ENCODE data around the gene GPR155. TPM values are rescaled to one million over a fixed set of nuclear protein-coding genes. Genes with fewer than 3 reads are reported as not detected.
"Not testable (repeated sequence)": the region's sequence is repeated elsewhere in the genome, so short reads cannot be mapped to it uniquely, and the experiment has no call there.

GPR155 gene
- total and polyA plus RNA-seq, 4 donors, result 15.4 to 53.8 (median 23.2) TPM

- not testable (repeated sequence) for H3K4me1 ChIP-seq (ENCODE audit: control insufficient read depth, insufficient read depth, low read length); H3K9me3 ChIP-seq (ENCODE audit: control insufficient read depth, insufficient read depth, low read length); DNase-seq (ENCODE audit: low read depth in 4 of 6, low spot score in 6 of 6); H3K27me3 ChIP-seq (ENCODE audit: control insufficient read depth, insufficient read depth, low read length); H3K4me3 ChIP-seq (ENCODE audit: low read depth, low read length); H3K27ac ChIP-seq (ENCODE audit: low read depth, low read length)
- peaks cover 12% of the 10 kb centered on the region for H3K36me3 ChIP-seq (ENCODE audit: control insufficient read depth, insufficient read depth, low read length)
- no CpG with 5 or more reads among the region's 3 CpGs for WGBS (ENCODE audit: insufficient coverage)
Observed at GRCh38 chr2:174390303-174390702, 96.5 kb downstream of the GPR155 start.

- 94% methylated on average over 4 of the region's 6 CpGs for WGBS (ENCODE audit: insufficient coverage)
- no peak for DNase-seq (ENCODE audit: low read depth in 4 of 6, low spot score in 6 of 6)
- no peak overlapping the region for H3K27ac ChIP-seq (ENCODE audit: low read depth, low read length)
- H3K36me3 ChIP-seq (ENCODE audit: control insufficient read depth, insufficient read depth, low read length), result peaks cover 12% of the 10 kb centered on the region
- no peaks in the 10 kb centered on the region for H3K27me3 ChIP-seq (ENCODE audit: control insufficient read depth, insufficient read depth, low read length)
- H3K4me3 ChIP-seq (ENCODE audit: low read depth, low read length), result no peak overlapping the region
- no peaks in the 10 kb centered on the region for H3K4me1 ChIP-seq (ENCODE audit: control insufficient read depth, insufficient read depth, low read length)
- no peaks in the 10 kb centered on the region for H3K9me3 ChIP-seq (ENCODE audit: control insufficient read depth, insufficient read depth, low read length)
Observed at GRCh38 chr2:174389542-174389941, 97.3 kb downstream of the GPR155 start.

GRCh38 chr2:174388706-174389105 is 98.1 kb downstream of the GPR155 start:
- H3K27me3 ChIP-seq (ENCODE audit: control insufficient read depth, insufficient read depth, low read length); DNase-seq (ENCODE audit: low read depth in 4 of 6, low spot score in 6 of 6); H3K27ac ChIP-seq (ENCODE audit: low read depth, low read length); H3K4me3 ChIP-seq (ENCODE audit: low read depth, low read length); H3K4me1 ChIP-seq (ENCODE audit: control insufficient read depth, insufficient read depth, low read length); H3K9me3 ChIP-seq (ENCODE audit: control insufficient read depth, insufficient read depth, low read length): not testable (repeated sequence)
- WGBS (ENCODE audit: insufficient coverage), result no CpG with 5 or more reads among the region's 3 CpGs
- peaks cover 12% of the 10 kb centered on the region for H3K36me3 ChIP-seq (ENCODE audit: control insufficient read depth, insufficient read depth, low read length)

GRCh38 chr2:174385201-174385600 is 101.6 kb downstream of the GPR155 start:
- peaks cover 19% of the 10 kb centered on the region for H3K36me3 ChIP-seq (ENCODE audit: control insufficient read depth, insufficient read depth, low read length)
- WGBS (ENCODE audit: insufficient coverage), result no CpG with 5 or more reads among the region's 3 CpGs

GRCh38 chr2:174383796-174384195 is 103.0 kb downstream of the GPR155 start:
- Histone ChIP-seq H3K4me1 (ENCODE audit: control insufficient read depth, insufficient read depth, low read length) (no peaks in the 10 kb centered on the region), H3K27me3 (ENCODE audit: control insufficient read depth, insufficient read depth, low read length) (no peaks in the 10 kb centered on the region), H3K27ac (ENCODE audit: low read depth, low read length) (no peak overlapping the region), H3K4me3 (ENCODE audit: low read depth, low read length) (no peak overlapping the region), H3K9me3 (ENCODE audit: control insufficient read depth, insufficient read depth, low read length) (no peaks in the 10 kb centered on the region), H3K36me3 (ENCODE audit: control insufficient read depth, insufficient read depth, low read length) (peaks cover 18% of the 10 kb centered on the region)
- 100% methylated on average over 1 of the region's 1 CpG for WGBS (ENCODE audit: insufficient coverage)
- no peak for DNase-seq (ENCODE audit: low read depth in 4 of 6, low spot score in 6 of 6)

More at GRCh38 chr2:174385201-174385600, 101.6 kb downstream of the GPR155 start:
- no peaks in the 10 kb centered on the region for H3K9me3 ChIP-seq (ENCODE audit: control insufficient read depth, insufficient read depth, low read length)
- H3K4me3 ChIP-seq (ENCODE audit: low read depth, low read length), result no peak overlapping the region
- no peak overlapping the region for H3K27ac ChIP-seq (ENCODE audit: low read depth, low read length)
- no peaks in the 10 kb centered on the region for H3K4me1 ChIP-seq (ENCODE audit: control insufficient read depth, insufficient read depth, low read length)
- H3K27me3 ChIP-seq (ENCODE audit: control insufficient read depth, insufficient read depth, low read length), result no peaks in the 10 kb centered on the region
- DNase-seq (ENCODE audit: low read depth in 4 of 6, low spot score in 6 of 6), result no peak

Other genes starting within 250 kb of the GPR155 start
- gene OLA1, start 238.5 kb downstream of the GPR155 start, total RNA-seq, result 100 to 1,000 TPM in 1 of 2 donors, 10 to 100 TPM in 1; 81.4 to 102 TPM
- gene OLA1, start 238.5 kb downstream of the GPR155 start, polyA plus RNA-seq (ENCODE audit: insufficient read length in 2 of 2), result 100 to 1,000 TPM; 167 to 169 TPM
- under 1 TPM; 0.30 to 0.88 TPM for gene SP9, start 152.1 kb downstream of the GPR155 start, total RNA-seq
- gene SP9, start 152.1 kb downstream of the GPR155 start, polyA plus RNA-seq (ENCODE audit: insufficient read length in 2 of 2), result 1 to 10 TPM; 1.4 to 1.9 TPM
- 10 to 100 TPM; 47.3 to 51.0 TPM for gene SCRN3, start 91.3 kb downstream of the GPR155 start, total RNA-seq
- 10 to 100 TPM; 47.2 to 58.8 TPM for gene SCRN3, start 91.3 kb downstream of the GPR155 start, polyA plus RNA-seq (ENCODE audit: insufficient read length in 2 of 2)
- 10 to 100 TPM; 18.7 to 29.5 TPM for gene WIPF1, start 110.8 kb upstream of the GPR155 start, total RNA-seq
- 10 to 100 TPM; 20.8 to 22.5 TPM for gene WIPF1, start 110.8 kb upstream of the GPR155 start, polyA plus RNA-seq (ENCODE audit: insufficient read length in 2 of 2)

Measured in spinal cord (tissue), 10 donors.